H1 (cell line): ENCODE results near the gene ZNF367. TPM values are rescaled to one million over a fixed set of nuclear protein-coding genes. Genes with fewer than 3 reads are reported as not detected.

Experiments used
- RFX5 ChIP-seq: IDR thresholded peaks from 2 replicates; pipeline ENCODE4 v1.6.1; 2011; ENCODE audit warnings: low read depth, low read length, improper control_type of control experiment, borderline replicate concordance
- polyA plus RNA-seq, 7 experiments: library from polyadenylated mRNA; depleted of rRNA in 3 of 7; stranded (reverse) in 5 of 7; unstranded in 2 of 7; fragments of >200 nt in 5 of 7; fragments of 200-250 nt in 2 of 7; gene quantifications; 1 replicate in 5 of 7; 2 replicates in 1 of 7; 4 replicates in 1 of 7; pipeline versions ENCODE4 v1.2.1 to v1.2.3, GENCODE V29; 2011 to 2013; ENCODE audit warnings: missing spikeins in 2 of 7, mixed read lengths in 2 of 7
- total RNA-seq: library from RNA; stranded (reverse); fragmentation: NEBNext Ultra II Directional; extraction: Animal tissue kit (Norgen Biotek cat#: 25700); gene quantifications from 2 replicates; pipeline ENCODE4 v1.2.1, GENCODE V29; 2021

The ZNF367 gene
- total and polyA plus RNA-seq, 2 of the 8 experiments (the other 6 are each of a cell fraction or from before 2014, with no cell fraction given) = 2.2 to 8.2 TPM

DNA sequence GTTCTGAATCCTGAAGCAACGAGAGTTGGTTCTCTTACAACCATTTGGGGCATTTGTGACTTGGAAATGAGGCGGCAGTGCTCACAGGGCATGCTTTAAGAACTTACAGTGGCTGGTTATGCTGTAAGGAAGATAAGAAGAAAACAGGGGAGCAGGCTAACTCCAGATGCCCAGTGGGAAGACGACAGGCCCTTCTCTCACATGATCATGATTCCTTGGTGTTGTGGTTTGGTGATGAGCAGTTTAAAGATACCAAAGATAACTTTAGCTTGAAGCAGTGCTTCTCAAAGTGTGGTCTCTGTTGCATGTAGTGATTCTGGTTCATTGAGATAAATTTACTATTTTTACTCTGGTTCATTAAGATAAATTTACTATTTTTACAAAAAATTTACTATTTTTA, 29.2 kb upstream of the ZNF367 start (continued):
- TF ChIP-seq RFX5 = no peak
- TF ChIP-seq, all 59 proteins: peak for 0
